ENCODE data around the gene ACP6.

The ACP6 gene

DNA sequence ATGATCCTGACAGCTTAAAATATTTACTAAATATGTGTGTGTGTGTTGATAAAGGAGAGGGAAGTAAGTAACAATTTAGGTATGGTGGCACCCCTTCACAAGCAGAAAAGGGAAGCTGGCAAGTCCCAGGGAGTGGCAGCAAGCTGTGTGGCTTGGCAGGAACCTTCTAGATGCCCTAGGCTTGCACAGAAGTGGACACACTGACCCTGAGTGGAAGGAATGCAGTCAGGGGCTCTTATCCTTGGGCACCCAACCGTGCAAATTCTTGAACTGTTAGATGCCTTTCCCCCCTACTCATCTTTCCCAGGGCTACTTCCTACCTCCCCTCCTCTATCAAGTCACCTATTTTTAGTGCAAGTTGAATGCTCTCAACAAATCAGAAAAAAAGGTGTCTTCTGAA, 18.9 kb downstream of the ACP6 start:
- no peak for DNase-seq (ENCODE audit: low read depth)

GRCh38 chr1:147648933-147649332, 21.4 kb downstream of the ACP6 start:
- DNase-seq (ENCODE audit: low read depth), result no peak

- no peak for DNase-seq (ENCODE audit: low read depth)
Observed at GRCh38 chr1:147647796-147648633, 22.3 kb downstream of the ACP6 start.

DNA sequence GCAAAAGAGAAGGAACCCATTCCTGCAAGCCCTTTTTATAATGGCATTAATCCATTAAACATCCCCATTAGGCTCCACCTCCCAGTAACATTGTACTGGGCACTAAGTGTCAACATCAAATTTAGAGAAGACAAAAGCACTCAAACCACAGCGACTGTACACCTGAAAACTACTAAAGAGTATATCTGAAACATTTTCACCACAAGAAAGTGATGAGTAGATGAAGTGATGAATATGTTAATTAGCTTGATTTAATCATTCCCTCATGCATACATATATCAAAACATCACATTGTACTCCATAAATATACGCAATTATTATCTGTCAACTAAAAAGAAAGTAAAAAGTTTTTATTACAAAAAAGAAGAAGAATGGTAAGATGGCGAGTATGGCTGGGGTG, 26.4 kb downstream of the ACP6 start:
- DNase-seq (ENCODE audit: low read depth), result no peak

DNA sequence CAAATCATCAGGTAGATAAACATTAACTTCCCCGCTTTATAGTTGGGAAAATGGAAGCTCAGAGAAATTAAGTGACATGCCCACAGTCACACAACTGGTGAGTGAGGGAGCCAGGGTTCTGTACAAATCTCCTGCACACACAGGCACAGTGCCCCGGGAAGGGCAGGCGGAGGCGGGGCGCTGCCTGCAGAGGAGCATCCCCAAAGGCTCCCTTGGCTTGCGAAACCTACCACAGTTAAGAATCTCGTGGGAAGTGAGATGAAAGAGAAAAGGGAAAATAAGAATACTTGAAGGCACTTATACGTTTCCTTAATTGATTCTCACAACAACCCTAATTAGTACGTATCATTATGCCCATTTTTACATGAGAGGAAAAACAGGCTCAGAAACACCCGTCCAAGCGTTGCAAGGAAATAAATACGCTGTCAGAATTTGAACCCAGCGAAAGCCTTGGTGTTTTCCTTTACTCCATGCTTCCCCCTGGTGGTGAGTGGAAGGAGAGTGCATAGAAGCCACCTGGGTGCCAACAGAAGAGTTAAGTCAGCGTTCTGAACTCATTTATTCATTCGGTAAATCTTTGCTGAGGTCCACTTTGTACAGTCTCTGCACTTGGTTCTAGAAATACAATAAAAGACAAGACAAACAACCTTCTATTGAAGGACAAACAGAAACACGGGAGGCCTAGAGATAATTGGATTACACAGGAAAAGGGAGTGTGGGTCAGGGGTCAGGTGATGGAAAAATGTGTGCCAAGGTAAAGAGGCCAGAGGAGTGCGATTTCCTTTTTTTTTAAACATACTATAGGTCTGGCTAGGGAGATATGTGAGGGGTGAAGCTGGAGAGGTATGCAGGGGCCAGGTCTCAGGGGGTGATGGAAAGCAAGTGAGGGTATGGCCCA, 28.4 kb downstream of the ACP6 start:
- peak; percentile 11 for DNase-seq (ENCODE audit: low read depth)

DNA sequence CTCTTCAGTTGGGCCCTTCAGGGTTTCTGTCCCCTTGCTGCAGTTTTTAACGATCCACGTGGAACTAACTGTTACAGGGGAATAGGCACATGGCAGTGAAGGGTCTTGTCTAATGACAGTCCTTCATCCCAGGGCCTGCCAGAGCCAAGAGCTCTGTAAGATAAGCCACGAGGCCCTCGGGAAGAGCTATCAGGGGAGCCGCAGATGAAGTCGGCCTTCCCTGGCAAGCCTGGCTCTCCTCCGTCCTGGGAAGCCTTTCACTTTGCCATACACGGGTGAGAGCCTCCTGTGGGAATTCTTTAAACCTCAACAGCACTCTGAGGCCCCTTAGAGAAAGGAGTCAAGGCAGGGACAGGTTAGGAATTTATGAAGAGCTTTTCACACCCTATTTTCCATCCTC, 29.0 kb downstream of the ACP6 start:
- DNase-seq (ENCODE audit: low read depth), result no peak

GRCh38 chr1:147640553-147641165, 29.7 kb downstream of the ACP6 start:
- DNase-seq (ENCODE audit: low read depth), result peak; percentile 33

DNA sequence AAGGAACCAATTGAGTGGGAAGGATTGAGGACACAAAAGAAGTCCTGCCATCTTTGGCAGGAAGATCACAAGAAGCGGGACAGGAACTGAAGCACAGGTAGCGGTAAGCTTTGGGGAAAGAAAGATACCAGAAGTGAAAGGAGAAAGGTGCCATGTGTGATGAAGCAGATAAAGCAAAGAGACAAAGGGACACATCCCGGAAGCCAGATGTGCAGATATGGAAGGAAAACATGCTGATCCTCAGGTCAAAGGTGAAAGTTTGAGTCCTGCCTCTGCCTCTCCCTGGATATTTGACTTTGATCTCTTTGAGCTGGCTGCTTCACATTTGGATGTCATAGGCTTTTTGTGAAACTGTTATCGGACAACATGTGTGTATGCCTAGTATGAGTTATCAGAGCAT, 34.0 kb downstream of the ACP6 start:
- no peak for DNase-seq (ENCODE audit: low read depth)

DNA sequence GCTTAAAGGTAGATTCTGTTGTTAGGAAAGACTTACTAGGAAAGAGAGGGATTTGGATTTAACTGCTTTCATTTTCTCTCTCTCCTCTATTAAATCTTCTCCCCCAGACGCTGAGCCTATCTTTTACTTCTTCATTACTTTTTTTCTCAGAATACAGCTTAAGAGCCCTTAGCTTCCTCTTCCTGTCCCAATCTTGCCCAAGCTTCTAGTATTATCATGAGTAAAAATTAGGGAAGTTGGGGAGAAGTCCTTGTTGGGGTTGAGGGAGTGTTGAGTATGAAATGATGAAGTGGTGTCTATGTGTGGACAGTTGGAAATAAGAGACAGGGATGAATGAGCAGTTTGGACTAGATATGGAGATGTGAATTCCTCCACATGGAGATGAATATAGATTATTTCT, 35.0 kb downstream of the ACP6 start:
- no peak for DNase-seq (ENCODE audit: low read depth)

- no peak for DNase-seq (ENCODE audit: low read depth)
Observed at GRCh38 chr1:147634645-147635044, 35.7 kb downstream of the ACP6 start.

DNA sequence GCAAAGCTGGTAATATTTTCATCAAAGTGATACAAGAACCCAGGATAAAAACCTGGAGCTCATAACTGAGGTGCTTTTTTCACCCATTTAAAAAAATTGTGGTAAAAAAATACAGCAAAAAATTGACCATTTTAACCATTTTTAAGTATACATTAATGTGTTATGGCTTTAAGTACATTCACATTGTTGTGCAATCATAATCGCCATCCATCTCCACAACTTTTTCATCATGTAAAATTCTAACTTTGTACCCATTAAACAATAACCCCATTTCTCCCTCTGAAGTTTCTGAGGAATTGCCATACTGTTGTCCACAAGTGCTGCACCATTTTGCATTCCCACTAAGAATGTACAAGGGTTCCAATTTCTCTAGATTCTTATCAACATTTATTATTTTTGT, 36.6 kb downstream of the ACP6 start:
- no peak for DNase-seq (ENCODE audit: low read depth)

- no peak for DNase-seq (ENCODE audit: low read depth)
Observed at GRCh38 chr1:147631839-147632238, 38.5 kb downstream of the ACP6 start.

DNA sequence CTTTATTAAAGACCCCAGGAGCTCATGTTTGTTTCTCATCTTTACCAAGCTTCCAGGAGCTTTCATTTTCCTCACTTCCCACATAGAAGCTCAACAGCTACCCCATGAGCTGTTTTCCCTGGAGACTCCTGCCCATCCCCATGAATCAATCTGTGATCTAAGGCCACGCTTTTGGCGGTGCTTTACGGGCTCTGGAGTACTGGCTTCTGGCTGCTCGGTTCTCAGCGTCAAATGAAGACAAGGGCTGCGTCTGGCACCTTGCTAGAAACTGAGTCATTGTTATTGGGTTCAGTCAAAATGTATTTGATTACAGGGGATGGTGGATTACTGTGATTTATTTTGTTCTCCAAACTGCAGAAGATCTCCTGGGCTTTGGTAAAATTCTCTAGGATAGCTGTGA, 39.9 kb downstream of the ACP6 start:
- DNase-seq (ENCODE audit: low read depth), result no peak

DNA sequence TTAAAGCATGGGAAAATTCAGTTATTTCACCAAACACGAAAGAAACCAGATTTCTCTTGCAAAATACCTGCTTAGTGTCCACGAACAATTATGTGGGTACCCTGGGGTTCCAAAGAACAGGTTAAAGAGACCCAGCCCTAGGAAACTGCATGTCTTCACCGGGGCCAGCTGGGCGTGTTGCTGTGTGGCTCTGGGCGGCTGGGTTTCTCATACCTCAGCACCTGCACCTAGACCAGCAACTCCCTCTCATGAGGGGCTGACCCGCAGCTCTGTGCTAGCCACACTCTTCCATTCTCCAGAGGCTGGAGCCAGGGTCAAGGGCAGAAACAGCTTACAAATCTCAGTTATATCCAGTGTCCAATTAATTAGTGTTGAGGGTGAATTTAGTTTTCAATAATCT, 40.3 kb downstream of the ACP6 start:
- DNase-seq (ENCODE audit: low read depth), result no peak

DNA sequence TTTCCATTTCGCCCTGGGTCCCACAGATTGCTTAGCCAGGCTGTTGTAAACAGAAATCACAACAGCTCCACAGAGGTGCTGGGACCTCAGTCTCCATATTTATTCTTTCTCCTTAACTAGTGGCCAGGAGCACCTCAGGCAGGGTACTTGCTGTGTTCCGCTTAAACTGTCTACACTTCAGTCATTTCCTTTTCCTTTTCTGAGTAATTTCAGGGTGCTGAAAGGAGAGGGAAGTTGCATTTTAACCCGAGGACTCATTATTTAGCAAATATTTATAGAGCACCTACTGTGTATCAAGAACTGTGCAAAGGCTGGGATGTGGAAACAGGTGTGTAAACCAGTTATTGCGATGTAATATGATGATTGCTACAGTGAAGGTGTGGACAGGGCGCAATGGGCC, 41.9 kb downstream of the ACP6 start:
- no peak for DNase-seq (ENCODE audit: low read depth)

GRCh38 chr1:147627435-147628110, 42.8 kb downstream of the ACP6 start:
- DNase-seq (ENCODE audit: low read depth), result no peak

- DNase-seq (ENCODE audit: low read depth), result no peak
Observed at GRCh38 chr1:147626739-147627138, 43.6 kb downstream of the ACP6 start.

GRCh38 chr1:147626291-147626690, 44.0 kb downstream of the ACP6 start:
- DNase-seq (ENCODE audit: low read depth), result no peak

- DNase-seq (ENCODE audit: low read depth), result no peak
Observed at GRCh38 chr1:147625362-147625995, 44.8 kb downstream of the ACP6 start.

GRCh38 chr1:147624529-147624928, 45.8 kb downstream of the ACP6 start:
- DNase-seq (ENCODE audit: low read depth), result no peak

DNA sequence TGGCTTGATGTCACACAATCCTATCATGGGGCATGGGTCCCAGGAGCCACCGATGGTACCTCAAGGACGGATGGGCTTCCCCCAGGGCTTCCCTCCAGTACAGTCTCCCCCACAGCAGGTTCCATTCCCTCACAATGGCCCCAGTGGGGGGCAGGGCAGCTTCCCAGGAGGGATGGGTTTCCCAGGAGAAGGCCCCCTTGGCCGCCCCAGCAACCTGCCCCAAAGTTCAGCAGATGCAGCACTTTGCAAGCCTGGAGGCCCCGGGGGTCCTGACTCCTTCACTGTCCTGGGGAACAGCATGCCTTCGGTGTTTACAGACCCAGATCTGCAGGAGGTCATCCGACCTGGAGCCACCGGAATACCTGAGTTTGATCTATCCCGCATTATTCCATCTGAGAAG, 46.3 kb downstream of the ACP6 start:
- DNase-seq (ENCODE audit: low read depth), result no peak

DNA sequence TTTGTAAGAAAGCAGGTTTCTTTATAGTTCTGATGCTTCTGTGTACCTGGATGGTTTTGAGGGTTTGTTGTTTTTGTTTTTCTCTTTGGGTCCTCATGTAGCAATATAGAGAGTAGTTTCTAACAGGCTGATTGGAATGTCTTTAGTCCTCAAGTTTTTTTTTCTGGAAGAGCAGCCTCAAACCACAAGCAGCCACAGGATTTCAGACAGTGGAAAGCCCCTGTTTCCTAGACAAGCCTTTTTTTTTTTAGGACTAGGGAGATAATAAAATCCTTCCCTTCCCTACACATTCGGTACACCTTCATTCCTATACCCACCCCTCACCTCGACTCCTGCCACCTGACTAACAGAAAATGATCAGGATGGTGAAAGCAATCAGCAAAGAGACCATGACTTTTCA, 47.6 kb downstream of the ACP6 start:
- DNase-seq (ENCODE audit: low read depth), result no peak
